Ovary (tissue), 3 donors: ENCODE results near the gene ACACB.

Experiments used
- EP300 ChIP-seq: sonication (generic); formaldehyde crosslinking; IDR thresholded peaks from one replicate; pipeline ENCODE4 v1.6.1; 2017; ENCODE audit warnings: antibody characterized with exemption
- TF ChIP-seq, protein P1 (sequence below), 3 donors: fragments of 450-650 bp in 2 of 3; fragments of 200-600 bp in 1 of 3; IDR thresholded peaks; one replicate each; pipeline versions ENCODE4 v1.5.1 to v1.8.0; 2016 to 2022; ENCODE audit warnings: antibody characterized with exemption in 3 of 3, mild to moderate bottlenecking in 1 of 3
- donor health status: DM: no; HTN: no; CAD: no.

DNA sequence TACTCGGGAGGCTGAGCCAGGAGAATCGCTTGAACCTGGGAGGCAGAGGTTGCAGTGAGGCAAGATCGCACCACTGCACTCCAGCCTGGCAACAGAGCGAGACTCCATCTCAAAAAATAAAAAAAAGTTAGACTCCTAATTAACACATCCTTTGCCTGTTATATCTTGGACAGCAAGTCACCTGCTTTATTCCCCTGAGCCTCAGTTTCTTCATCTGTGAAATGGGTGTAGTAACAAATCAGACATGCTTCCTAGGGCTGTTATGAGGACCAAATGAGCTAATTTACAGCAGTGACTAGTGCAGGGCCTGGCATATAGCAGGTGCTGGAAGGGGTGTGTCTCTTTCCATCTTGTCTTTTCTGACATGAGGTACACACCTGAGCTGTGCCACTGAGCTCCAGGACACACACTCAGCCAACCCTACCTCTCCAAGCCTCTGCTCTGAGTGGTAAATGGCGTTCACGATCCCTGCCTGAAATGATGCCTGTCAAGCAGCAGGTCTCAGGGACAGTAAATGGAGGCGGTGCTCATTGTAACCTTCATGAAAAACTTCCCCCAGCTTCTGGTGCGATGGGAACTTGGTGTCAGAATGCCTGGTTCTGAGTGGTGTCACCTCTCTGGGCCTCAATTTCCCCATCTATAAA is 161.0 kb downstream of the ACACB start:
- TF ChIP-seq, protein P1, sequence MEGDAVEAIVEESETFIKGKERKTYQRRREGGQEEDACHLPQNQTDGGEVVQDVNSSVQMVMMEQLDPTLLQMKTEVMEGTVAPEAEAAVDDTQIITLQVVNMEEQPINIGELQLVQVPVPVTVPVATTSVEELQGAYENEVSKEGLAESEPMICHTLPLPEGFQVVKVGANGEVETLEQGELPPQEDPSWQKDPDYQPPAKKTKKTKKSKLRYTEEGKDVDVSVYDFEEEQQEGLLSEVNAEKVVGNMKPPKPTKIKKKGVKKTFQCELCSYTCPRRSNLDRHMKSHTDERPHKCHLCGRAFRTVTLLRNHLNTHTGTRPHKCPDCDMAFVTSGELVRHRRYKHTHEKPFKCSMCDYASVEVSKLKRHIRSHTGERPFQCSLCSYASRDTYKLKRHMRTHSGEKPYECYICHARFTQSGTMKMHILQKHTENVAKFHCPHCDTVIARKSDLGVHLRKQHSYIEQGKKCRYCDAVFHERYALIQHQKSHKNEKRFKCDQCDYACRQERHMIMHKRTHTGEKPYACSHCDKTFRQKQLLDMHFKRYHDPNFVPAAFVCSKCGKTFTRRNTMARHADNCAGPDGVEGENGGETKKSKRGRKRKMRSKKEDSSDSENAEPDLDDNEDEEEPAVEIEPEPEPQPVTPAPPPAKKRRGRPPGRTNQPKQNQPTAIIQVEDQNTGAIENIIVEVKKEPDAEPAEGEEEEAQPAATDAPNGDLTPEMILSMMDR (IDR thresholded peaks at IDR 0.05), result no peak
- TF ChIP-seq EP300, result no peak
